D721Med (cell line): Measurements from ENCODE around the gene WNK3.

Experiments used
- DNase-seq: peaks from one replicate; pipeline ENCODE4 v3.0.0; 2011; ENCODE audit warnings: low spot score; ENCODE audit not compliant: insufficient read length
- FAIRE-seq: peaks from 2 replicates; lab custom pipeline; 2011; peaks lifted over from hg19 to GRCh38; lab: Jason Lieb, UNC
- TF ChIP-seq, protein P1 (sequence below): IDR thresholded peaks from 2 replicates; pipeline ENCODE4 v1.5.1; 2012; ENCODE audit warnings: mild to moderate bottlenecking, control low read depth; ENCODE audit not compliant: insufficient read depth; ENCODE audit errors: missing control alignments

The WNK3 gene

GRCh38 chrX:54246866-54247265, 111.0 kb downstream of the WNK3 start:
- TF ChIP-seq, protein P1, sequence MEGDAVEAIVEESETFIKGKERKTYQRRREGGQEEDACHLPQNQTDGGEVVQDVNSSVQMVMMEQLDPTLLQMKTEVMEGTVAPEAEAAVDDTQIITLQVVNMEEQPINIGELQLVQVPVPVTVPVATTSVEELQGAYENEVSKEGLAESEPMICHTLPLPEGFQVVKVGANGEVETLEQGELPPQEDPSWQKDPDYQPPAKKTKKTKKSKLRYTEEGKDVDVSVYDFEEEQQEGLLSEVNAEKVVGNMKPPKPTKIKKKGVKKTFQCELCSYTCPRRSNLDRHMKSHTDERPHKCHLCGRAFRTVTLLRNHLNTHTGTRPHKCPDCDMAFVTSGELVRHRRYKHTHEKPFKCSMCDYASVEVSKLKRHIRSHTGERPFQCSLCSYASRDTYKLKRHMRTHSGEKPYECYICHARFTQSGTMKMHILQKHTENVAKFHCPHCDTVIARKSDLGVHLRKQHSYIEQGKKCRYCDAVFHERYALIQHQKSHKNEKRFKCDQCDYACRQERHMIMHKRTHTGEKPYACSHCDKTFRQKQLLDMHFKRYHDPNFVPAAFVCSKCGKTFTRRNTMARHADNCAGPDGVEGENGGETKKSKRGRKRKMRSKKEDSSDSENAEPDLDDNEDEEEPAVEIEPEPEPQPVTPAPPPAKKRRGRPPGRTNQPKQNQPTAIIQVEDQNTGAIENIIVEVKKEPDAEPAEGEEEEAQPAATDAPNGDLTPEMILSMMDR, result no peak
- no peak for DNase-seq
- no peak for FAIRE-seq

DNA sequence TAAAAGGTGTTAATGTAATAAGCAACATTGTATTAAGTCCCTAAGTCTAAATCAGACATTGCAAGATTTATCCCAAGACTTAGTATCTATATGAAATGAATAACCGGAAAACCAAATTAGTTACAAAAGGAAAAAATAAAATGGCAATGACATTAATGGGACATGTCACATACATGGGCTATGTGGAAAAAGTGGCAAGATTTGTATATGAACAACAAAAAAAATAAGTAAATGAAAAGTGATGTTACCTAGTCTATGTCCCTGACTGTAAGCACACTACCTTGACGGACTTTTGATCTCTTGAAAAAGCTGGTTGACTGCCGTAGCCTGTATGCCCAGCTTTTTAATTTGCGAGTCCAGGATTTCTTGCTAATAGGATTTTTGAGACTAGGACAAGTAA, 119.3 kb downstream of the WNK3 start:
- TF ChIP-seq, protein P1, result no peak
- DNase-seq (no peak), FAIRE-seq (no peak)

- FAIRE-seq (no peak), DNase-seq (no peak)
- TF ChIP-seq, protein P1, result no peak
Measured at GRCh38 chrX:54237014-54237413, 120.8 kb downstream of the WNK3 start.

DNA sequence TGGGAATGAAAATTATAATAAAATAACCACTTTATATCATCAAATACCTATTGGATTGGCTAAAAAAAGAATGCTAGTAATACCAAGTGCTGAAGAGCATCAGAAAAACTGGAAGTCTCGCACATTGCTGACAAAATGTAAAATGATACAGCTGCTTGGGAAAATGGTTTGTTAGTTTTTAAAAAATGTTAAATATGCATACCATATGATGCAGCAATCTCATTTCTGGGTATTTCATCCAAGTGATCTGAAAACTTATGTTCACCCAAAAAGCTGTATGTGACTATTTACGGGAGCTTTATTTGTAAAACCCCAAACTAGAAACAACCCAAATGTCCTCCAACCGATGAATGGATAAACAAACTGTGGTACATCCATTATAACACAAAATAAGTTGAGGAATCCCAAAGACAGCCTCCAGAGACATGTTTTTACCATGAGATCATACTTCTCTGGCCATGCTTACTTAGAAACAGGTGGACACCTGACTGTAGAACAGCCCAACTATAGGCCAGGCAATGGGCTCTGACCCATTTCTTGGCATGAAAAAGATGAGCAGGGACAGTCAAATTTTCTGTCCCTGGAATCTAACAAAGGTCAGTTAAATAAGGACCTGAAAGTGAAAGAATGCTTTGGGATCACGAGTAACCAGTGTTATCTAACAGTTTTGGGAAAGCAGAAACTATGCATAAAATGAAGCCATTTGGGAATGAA, 127.3 kb downstream of the WNK3 start:
- FAIRE-seq (no peak), DNase-seq (no peak)
- TF ChIP-seq, protein P1, result no peak

- TF ChIP-seq, protein P1, result no peak
- no peak for FAIRE-seq
- DNase-seq, result no peak
Measured at GRCh38 chrX:54223581-54223980, 134.3 kb downstream of the WNK3 start.

GRCh38 chrX:54213603-54214002, 144.2 kb downstream of the WNK3 start:
- TF ChIP-seq, protein P1, result no peak
- no peak for DNase-seq
- no peak for FAIRE-seq

- FAIRE-seq, result no peak
- TF ChIP-seq, protein P1, result no peak
- DNase-seq, result no peak
Measured at GRCh38 chrX:54208531-54208930, 149.3 kb downstream of the WNK3 start.
